ENCODE measurements around the gene PTPRN2.

DNA sequence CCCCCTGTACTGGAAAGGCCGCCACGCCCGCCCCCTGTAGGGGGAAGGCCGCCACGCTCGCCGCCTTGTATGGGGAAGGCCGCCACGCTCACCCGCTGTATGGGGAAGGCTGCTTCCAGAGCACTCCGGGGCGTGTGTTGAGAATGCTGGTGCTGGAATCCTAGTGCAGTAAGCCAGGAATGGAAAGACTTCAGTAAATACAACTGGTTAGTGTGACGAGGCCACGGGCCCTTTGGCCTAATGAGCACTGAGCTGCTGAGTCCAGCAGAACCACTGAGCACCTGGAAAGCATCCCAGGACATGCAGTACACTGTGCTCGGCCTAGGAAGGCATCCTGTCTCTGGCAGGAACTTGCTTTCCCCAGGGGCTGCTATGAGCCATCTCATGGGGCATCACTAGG lies 398.9 kb downstream of the PTPRN2 start:
- TF ChIP-seq, protein P1, sequence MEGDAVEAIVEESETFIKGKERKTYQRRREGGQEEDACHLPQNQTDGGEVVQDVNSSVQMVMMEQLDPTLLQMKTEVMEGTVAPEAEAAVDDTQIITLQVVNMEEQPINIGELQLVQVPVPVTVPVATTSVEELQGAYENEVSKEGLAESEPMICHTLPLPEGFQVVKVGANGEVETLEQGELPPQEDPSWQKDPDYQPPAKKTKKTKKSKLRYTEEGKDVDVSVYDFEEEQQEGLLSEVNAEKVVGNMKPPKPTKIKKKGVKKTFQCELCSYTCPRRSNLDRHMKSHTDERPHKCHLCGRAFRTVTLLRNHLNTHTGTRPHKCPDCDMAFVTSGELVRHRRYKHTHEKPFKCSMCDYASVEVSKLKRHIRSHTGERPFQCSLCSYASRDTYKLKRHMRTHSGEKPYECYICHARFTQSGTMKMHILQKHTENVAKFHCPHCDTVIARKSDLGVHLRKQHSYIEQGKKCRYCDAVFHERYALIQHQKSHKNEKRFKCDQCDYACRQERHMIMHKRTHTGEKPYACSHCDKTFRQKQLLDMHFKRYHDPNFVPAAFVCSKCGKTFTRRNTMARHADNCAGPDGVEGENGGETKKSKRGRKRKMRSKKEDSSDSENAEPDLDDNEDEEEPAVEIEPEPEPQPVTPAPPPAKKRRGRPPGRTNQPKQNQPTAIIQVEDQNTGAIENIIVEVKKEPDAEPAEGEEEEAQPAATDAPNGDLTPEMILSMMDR (conservative IDR thresholded peaks at IDR 0.05 in 1 of 2, IDR thresholded peaks at IDR 0.05 in 1 of 2; ENCODE audit: low read depth in 1 of 2, low read length in 2 of 2) = no peak
- TF ChIP-seq EZH2 (IDR thresholded peaks at IDR 0.05; ENCODE audit: low read length, missing control alignments) = no peak

Measured in fibroblast of lung (primary cell).